ENCODE data around the gene ICA1L.
"Not testable (repeated sequence)": the region's sequence is repeated elsewhere in the genome, so short reads cannot be mapped to it uniquely, and the experiment has no call there.

DNA sequence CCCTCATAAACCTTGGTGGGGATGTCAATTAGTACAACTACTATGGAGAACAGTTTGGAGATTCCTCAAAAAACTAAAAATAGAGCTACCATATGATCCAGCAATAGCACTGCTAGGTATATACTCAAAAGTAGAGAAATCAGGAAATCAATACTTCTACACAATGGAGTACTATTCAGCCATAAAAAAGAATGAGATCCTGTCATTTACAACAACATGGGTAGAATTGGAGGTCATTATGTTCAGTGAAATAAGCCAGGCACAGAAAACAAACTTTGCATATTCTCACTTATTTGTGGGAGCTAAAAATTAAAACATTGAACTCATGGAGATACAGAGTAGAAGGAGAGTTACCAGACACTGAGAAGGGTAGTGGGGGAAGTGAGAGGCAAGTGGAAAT, 33.9 kb upstream of the ICA1L start:
- TF ChIP-seq, protein P1, sequence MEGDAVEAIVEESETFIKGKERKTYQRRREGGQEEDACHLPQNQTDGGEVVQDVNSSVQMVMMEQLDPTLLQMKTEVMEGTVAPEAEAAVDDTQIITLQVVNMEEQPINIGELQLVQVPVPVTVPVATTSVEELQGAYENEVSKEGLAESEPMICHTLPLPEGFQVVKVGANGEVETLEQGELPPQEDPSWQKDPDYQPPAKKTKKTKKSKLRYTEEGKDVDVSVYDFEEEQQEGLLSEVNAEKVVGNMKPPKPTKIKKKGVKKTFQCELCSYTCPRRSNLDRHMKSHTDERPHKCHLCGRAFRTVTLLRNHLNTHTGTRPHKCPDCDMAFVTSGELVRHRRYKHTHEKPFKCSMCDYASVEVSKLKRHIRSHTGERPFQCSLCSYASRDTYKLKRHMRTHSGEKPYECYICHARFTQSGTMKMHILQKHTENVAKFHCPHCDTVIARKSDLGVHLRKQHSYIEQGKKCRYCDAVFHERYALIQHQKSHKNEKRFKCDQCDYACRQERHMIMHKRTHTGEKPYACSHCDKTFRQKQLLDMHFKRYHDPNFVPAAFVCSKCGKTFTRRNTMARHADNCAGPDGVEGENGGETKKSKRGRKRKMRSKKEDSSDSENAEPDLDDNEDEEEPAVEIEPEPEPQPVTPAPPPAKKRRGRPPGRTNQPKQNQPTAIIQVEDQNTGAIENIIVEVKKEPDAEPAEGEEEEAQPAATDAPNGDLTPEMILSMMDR (IDR thresholded peaks at IDR 0.05; ENCODE audit: poor library complexity): not testable (repeated sequence)
- not testable (repeated sequence) for TF ChIP-seq EZH2 (IDR thresholded peaks at IDR 0.05; ENCODE audit: borderline replicate concordance)
